Measurements from ENCODE around the gene LGI1.

LGI1 gene

DNA sequence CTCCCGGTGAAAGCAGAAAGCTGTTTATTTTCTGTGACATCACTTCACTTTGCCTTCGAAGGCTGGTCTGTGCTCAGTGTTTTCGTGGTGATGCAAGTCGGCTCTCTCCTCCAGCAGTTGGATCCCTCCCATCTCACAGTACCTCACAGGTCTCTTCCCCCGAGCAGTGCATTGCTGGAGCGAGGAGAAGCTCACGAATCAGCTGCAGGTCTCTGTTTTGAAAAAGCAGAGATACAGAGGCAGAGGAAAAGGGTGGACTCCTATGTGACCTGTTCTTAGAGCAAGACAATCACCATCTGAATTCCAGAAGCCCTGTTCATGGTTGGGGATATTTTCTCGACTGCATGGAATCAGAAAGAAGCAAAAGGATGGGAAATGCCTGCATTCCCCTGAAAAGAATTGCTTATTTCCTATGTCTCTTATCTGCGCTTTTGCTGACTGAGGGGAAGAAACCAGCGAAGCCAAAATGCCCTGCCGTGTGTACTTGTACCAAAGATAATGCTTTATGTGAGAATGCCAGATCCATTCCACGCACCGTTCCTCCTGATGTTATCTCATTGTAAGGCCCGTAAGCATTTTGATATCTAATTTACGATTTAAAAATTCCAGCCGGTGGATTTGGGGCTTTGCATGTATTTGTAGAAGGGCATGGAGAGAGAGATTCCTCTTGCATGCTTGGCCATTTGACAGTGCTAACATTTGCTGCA lies at the start of gene LGI1:
Gene LGI1 (plus strand): TSS at position 136 of the 707 bp plus-strand sequence. CDS start 209 bp downstream, at position 345.
- no peak for DNase-seq (ENCODE audit: low read depth in 2 of 2)

DNA sequence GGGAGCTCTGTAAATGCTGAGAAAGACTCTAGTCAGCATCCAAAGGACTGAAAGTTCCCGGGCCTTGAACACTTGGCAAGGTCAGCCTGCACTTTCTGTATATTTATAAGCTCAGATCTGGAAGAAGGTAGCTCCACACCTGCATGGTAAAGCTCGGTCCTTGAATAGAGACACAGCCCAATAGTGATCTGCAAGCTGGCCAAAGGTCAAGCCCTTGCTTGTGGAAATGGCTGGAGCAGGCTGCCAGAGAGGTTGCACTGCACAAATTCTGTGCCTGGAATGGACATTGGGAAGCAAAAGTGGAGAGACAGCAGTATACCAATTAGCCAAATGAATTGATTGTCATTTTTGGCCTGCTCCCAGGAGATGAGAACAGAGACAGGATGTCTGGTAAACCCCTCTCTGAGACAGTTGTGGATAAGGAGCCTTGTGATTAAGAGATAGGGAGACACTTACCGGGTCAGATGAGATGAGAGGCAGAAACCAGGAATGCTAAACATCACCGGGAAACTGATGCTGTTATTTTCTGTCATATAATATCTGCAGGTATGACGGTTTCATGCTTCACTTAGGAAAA lies 47.3 kb upstream of the LGI1 start:
- no peak for DNase-seq (ENCODE audit: low read depth in 2 of 2)

DNA sequence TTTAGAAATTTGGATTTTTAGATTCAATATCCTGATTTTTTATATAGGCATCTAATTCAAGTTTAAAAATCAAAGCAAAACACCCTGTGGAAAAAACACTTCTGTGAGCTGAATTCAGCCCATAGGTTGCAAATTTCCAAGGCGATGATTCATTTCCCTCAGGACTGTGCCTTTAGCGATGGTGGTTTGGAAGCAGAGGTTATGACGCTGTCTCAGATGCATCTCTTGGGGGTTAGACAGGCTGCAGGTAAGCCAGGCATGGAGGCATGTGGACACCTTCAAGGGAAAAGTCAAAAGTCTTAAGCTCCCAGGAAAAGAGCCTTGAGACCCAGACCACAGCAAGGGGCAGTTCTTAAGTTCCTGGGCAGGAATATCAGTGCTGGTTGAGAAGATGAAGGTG lies 45.8 kb upstream of the LGI1 start:
- no peak for DNase-seq (ENCODE audit: low read depth in 2 of 2)

DNA sequence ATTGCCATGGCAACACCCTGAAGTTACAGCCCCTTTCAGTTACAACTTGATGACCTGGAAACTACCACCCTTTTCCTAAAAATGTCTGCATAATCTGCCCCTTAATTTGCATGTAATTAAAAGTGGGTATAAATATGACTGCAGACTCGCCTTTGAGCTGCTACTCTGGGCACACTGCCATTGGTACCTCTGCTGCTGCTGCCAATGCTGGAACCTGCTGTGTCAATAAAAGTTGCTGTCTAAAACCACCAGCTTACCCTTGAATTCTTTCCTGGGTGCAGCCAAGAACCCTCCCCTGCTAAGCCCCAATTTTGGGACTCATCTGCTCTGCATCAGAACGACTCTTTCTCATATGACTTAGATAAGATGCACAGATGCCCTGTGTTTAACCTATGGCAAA lies 45.1 kb upstream of the LGI1 start:
- DNase-seq (ENCODE audit: low read depth in 2 of 2): no peak

DNA sequence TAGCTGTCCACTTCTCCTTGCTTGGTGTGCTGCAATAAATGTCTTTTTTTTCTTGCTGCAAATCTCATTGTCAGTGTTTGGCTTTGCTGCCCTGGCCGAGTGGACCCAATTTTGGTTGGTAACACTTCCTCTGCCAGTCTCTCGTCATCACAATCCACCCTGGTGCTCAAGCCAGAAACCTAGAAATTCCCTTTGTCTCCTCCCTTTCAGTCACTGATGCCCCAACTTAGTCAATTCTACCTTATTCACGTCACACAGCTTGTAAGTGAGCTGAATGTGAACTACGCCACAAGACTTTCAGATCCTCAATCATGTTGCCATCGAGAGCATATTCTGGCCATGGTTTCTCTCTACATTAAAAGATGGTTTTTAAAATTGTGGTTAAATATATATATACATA lies 42.4 kb upstream of the LGI1 start:
- no peak for DNase-seq (ENCODE audit: low read depth in 2 of 2)

DNA sequence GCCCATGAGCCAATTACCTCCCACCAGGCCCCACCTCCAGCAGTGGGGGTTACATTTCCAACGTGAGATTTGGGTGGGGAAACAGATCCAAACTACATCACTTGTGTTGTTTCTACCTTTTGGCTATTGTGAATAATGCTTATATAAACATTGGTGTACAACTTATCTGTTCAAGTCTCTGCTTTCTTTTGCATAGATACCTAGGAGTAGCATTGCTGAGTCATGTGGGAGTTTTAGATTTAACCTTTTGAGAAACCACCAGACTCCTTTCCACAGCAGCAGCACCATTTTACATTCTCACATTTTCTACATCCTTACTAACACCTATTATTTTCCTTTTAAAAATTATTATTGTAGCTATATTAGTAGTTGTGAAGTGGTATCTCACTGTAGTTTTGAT lies 41.0 kb upstream of the LGI1 start:
- no peak for DNase-seq (ENCODE audit: low read depth in 2 of 2)

DNA sequence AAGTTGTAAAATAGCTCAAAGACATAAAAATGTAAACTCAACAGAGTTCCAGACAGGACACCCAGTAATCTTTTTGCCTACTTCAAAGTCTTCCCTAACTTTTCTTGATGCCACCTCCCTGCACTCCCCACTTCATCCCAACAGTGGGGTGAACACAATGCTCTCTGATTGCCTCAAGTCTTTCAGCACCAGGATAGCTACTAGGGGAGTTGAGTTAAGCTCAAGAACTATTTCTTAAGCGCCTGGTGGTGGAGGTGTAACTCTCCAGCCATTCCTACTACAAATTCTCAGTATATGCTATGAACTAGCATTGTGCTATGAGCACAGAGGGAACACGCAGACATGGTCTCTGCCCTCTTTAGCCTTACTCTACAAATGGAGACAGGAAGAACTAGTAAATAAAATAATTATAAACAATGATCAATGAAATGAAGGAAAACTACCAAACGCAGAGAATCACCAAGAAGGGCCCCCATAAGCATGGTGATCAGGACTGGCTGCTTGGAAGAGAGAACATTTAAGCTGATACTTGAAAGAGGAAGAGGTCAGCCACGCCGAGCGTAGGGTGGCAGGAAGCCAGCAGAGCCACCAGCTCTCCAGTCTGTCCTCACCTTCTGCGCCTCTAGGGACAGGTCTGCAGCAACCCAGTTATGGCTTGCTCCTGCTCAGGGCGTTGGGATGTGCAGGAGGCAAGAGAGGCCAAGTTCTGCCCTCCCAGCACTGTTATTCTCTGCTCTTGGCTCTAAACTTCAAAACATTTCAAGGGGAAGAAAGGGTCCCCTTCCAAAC lies 38.6 kb upstream of the LGI1 start:
- DNase-seq (ENCODE audit: low read depth in 2 of 2): no peak

DNA sequence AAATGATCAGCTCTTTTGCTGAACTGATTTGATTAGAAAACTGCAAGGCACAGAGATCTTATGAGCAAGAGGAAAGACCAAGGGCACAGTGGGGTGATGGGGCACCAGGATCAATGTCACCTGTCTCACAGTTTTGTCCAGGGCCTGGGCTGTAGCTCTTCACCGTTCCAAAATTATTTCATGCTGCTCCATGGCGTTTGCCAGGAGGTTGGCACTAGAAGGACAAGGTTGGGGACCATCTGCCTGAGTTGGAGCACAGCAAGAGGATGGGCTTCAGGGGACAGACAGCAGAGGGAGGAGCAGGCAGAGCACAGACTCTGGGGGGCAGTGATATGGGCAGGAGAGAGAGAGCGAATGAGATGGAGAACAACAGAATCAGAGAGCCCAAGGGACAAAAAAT lies 37.8 kb upstream of the LGI1 start:
- no peak for DNase-seq (ENCODE audit: low read depth in 2 of 2)

DNA sequence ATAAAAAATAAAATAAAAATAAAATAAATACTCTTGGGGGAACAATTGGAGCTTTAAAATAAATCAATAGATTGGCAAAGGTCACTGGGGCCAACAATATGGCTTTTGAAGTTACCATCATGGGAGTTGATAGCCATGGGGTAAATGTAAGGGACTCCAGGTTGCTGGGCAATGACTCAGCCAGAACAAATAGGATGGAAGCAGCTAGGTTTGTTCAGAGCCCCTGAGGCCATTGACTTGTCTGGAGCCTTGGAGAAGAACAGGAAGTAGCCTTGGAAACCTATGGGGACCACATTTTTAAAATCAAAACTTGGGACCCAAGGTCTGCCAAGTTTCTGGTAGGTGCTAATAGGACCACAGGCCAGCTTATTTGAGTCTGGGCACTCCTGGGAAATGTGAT lies 35.2 kb upstream of the LGI1 start:
- DNase-seq (ENCODE audit: low read depth in 2 of 2): no peak

DNA sequence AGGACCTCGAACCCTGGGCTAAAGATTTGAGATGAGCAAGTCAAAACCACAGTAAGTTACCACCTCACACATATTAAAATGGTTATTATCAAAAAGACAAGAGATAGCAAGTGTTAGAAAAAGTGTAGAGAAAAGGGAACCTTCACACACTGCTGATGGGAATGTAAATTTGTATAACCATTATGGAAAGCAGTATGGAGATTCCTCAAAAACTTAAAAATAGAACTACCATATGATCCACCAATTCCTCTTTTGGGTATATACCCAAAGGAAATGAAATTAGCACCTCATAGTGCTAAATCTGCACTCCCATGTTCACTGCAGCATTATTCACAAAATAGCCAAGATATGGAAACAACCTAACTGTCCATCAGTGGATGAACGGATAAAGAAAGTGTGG lies 34.6 kb upstream of the LGI1 start:
- no peak for DNase-seq (ENCODE audit: low read depth in 2 of 2)

DNA sequence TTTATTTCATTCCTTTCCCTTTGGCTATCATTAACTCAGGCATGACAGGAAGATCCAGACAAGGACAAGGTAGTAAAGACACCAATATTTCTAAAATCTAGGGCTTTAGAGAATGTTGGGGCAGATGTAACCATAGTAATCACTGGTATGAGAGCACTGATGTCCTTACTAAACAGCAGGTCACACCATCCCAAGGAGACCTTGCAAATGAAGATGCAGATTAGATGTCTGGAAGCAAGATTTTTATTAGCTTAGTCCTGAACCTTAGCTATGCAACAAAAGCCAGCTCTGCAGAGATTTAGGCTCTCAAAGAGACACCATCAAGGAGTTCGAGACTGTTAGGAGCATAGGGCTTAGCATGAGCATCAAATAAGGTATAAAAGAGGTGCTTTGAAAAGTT lies 31.7 kb upstream of the LGI1 start:
- DNase-seq (ENCODE audit: low read depth in 2 of 2): no peak

DNA sequence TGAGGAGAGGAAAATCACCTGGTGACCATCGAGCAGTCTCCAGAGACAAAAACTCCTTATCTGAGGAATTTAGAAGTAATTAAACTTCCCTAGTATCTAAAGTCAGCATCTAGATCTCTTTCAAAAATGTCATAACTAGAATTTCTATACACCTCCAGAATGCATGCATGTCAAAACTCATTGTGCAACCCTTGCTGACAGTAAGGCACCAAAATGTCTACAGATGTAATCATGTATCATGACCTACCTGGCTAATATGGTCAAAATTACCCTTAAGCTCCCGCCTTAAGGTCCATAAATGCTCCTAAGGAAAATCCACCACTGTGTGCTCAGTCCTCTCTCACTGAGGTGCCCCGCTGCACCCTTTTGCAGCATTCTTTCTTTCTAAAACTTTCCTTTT lies 16.4 kb upstream of the LGI1 start:
- DNase-seq (ENCODE audit: low read depth in 2 of 2): no peak

DNA sequence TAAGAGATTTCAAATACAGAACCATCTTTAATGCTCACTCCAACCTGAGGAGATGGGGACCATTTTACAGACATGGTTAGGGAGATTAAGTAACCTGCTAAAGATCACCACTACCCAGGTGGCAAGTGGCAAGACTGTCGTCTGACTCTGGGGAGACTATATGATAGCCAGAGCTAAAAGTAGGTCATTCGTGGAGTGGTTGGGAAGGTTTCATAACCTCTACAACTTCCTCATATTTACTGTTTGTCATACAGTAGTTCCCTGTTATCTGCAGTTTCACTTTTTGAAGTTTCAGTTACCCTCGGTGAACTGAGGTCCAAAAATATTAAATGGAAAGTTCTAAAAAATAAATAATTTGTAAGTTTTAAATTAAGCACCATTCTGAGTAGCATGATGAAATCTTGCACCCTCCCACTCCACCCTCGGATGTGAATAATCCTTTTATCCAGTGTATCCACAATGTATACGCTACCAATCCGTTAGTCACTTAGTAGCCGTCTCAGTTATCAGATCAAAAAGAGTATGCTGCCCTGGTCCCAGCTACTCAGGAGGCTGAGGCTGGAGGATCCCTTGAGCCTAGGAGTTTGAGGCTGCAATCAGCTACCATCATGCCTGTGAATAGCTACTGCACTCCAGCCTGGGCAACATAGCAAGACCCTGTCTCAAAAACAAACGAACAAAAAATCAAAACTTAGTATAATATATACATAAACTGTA lies 14.9 kb upstream of the LGI1 start:
- DNase-seq (ENCODE audit: low read depth in 2 of 2): no peak

DNA sequence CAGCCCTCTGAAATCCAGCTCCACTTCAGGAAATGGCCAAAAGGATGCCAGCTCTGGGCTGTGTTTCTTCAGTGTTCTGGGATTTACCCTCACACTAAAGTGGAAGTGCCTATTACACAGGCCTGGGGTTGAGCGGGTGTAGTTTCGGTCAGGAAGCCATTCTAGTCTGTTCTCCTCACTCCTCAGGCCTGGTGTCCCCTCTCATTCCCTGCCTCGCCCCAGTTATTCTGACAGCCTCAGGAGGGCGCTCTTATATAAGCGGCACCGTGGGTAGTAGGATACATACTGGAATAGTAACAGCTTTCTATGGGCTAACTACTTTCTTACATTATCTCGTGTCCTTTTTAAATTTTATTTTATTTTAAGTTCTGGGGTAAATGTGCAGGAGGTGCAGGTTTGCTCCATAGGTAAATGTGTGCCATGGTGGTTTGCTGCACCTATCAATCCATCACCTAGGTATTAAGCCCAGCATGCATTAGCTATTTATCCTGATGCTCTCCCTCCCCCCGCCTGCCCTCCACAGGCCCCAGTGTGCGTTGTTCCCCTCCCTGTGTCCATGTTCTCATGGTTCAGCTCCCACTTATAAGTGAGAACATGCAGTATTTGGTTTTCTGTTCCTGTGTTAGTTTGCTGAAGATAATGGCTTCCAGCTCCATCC lies 12.2 kb upstream of the LGI1 start:
- no peak for DNase-seq (ENCODE audit: low read depth in 2 of 2)

DNA sequence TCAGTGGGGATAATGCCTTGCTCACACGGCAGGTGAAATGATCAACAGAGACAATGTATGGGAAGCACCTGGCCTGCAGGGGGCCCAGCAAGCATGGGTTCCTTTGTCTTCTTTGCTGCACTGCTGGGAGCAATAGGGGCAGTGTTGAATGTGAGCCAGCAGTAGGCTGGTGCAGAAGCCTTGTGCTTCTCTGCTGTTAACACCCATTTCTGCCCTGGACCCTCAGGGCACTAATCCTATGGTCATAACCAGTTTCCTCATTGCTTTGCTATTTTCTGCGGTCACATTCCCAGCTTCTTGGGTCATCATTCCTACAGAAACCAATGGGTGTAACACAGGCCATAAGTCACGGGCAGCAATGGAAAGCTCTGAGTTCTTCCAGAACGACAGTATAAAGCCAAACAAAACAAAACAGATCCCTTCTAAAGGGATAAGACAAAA lies 10.9 kb upstream of the LGI1 start:
- no peak for DNase-seq (ENCODE audit: low read depth in 2 of 2)

DNA sequence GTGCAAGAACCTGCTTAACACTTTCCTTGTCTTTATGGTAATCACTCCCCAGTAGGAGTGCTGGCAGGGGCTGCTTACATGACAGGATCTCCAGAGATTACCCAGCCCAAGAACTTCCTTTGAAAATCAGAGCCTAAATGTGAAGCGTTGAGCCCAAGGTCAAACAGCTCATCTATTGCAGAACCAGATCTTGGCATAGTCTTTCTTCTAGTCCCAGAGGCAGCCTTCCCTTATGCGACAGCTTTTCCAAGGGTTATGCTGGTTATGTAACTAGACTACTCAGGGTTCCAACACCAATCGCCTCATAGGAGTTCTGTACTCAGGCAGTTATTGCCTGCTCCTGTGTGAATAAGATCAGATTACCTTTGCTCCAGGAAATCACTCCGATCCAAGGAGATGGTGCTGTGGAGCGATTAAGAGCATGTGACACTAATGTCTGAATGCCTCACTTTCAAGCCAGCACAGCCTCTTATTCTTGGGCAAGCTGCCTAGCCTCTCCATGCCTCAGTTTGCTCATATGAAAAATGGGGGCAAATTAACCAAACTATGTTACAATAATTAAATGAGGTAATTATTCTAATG lies 8.4 kb upstream of the LGI1 start:
- DNase-seq (ENCODE audit: low read depth in 2 of 2): no peak

DNA sequence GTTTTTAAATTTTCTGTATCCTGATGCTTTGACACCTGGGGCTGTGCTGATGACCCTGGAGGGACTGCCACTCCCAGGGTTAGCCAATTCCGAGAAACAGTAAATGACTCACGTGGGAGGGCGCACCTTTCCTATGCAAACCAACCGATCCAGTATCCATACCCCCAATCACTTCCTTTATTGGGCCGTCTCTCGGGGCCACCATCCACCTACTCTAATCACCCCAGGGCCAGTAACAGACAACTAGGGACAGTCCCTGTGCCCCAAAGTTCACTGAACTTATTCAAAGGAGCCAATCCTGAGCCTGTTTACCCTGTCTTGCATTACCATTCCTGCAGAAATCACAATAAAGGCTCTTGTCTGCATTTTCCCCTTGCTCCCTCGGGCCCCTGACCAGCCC lies 6.6 kb upstream of the LGI1 start:
- no peak for DNase-seq (ENCODE audit: low read depth in 2 of 2)

DNA sequence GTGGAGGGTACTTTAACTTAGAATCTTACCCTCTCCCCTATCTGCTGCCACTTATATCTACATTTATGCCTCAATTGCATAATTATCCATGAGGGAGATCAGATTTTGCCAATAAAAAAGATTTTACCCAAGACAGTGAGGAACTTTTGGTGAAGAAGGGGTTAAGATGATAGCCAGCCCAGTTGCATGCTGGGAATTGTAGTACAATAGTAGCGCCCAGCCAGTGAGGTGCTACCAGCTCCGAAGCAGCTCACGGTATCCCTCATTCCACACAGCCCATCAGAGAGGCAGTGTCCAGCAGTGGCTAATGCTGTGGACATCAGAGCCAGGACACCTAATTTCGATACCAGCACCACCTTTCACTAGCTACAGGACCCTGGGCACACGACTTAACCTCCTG lies 5.9 kb upstream of the LGI1 start:
- no peak for DNase-seq (ENCODE audit: low read depth in 2 of 2)

DNA sequence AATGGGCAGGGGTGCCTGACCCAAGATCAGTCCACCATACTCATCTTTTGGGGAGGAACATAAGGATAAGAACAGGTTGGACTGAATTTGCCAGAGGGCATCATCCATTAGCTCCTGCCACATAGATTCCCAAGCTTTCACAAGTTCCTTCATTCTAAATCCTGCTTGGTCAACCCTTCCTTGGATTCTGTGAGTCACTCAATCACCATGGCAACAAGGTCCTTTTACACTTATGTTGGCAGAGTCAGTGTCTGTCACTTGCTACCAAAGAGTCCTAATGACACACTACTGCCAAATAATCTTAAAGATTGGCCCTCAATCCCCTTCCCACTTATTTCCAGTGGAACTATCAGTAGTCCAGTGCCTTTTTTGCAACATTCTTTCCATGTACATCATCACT lies 5.0 kb upstream of the LGI1 start:
- no peak for DNase-seq (ENCODE audit: low read depth in 2 of 2)

DNA sequence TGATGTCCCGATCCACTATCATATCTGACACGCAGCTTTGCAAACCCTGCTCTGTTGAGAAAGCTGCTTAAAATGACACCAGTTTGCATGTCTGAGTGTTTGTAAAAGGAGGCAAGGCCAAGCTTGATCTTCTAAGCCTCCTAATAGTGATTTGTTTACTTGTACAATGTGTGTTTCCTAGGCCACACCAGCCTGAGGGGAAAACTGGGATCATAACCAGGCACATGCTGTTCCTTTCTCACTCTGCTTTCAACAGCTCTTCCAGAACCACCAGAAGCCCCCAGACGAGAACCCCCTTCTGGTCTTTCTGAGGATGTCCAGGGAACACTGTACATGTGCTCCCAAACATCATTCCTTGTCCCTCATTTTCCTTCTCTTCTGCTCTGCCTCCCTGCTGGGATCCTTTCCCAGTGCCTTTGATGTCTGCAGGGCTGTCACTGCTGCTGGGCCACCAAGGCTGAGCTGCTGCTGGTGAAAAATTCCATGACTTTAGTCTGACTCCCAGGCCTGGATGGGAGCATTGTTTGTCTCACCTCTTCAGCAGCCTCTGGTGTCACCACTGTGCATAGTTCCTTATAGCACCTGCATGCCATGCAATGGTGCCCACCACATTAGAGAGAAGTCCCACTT lies 4.0 kb upstream of the LGI1 start:
- no peak for DNase-seq (ENCODE audit: low read depth in 2 of 2)

DNA sequence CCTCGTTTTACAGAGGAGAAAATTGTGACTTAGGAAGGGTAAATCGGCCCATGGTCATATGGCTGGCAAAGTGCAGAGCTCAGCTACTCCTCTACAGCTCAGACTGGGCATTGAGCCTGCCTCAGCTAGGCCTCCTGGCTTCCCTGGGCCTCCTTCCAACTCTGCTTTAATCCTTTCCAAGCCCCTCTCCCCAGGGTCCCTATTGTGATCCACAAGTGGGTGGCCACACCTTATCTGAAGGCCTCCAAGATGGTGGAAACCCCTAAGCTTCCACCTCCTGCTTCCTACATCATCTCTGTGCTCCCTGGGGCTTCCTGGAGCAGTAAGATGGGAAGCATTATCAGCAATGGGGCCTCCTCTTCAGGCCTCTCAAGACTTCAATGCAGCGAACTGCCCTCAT lies 3.0 kb upstream of the LGI1 start:
- DNase-seq (ENCODE audit: low read depth in 2 of 2): no peak
